HFFc6 (cell line): ENCODE measurements around the gene FNTB. TPM values are rescaled to one million over a fixed set of nuclear protein-coding genes. Genes with fewer than 3 reads are reported as not detected.

Experiments
- DNase-seq: peaks from one replicate; pipeline ENCODE4 v3.0.0-alpha.2; 2018
- H3K27ac Mint-ChIP-seq: 2 replicates; pipeline ENCODE4 v1.8.0; 2020; ENCODE audit warnings: mild to moderate bottlenecking, mixed read lengths
- H3K27me3 Mint-ChIP-seq: 2 replicates; pipeline ENCODE4 v1.8.0; 2021; ENCODE audit warnings: mild to moderate bottlenecking, moderate library complexity, mixed read lengths; ENCODE audit not compliant: insufficient read depth
- H3K36me3 Mint-ChIP-seq: 2 replicates; pipeline ENCODE4 v1.8.0; 2021; ENCODE audit warnings: low read depth, mixed read lengths
- H3K4me1 Mint-ChIP-seq: 2 replicates; pipeline ENCODE4 v1.8.0; 2020; ENCODE audit warnings: low read depth, mixed read lengths
- H3K4me3 Mint-ChIP-seq: 2 replicates; pipeline ENCODE4 v1.8.0; 2020; ENCODE audit warnings: mild to moderate bottlenecking, moderate library complexity, mixed read lengths
- H3K9me3 Mint-ChIP-seq: 2 replicates; pipeline ENCODE4 v1.8.0; 2020; ENCODE audit warnings: mild to moderate bottlenecking, mixed read lengths
- CTCF ChIP-seq: fragments of 200-600 bp; sonication (generic); IDR thresholded peaks from 2 replicates; pipeline ENCODE4 v1.5.0; 2021; ENCODE audit warnings: antibody characterized with exemption, mild to moderate bottlenecking
- total RNA-seq, 6 experiments: library from RNA; stranded (reverse); fragmentation: NEBNext Ultra II Directional; extraction: Animal tissue kit (Norgen Biotek cat#: 25700); gene quantifications; 2 replicates in 1 of 6; 3 replicates in 5 of 6; pipeline ENCODE4 v1.2.3, GENCODE V29; 2021

FNTB gene
- total RNA-seq, 6 experiments from 2014 or later, result 14.1 to 22.7 (median 18.0) TPM

GRCh38 chr14:64953661-64954060, 33.0 kb upstream of the FNTB start:
- DNase-seq, result no peak
- no peak for TF ChIP-seq CTCF
- no peaks in the 10 kb centered on the region for H3K9me3 Mint-ChIP-seq
- H3K27me3 Mint-ChIP-seq, result no peaks in the 10 kb centered on the region; the same call in 1 of the 2 replicates
- no peak overlapping the region for H3K4me3 Mint-ChIP-seq
- no peaks in the 10 kb centered on the region for H3K36me3 Mint-ChIP-seq
- H3K27ac Mint-ChIP-seq, result no peak overlapping the region
- no peaks in the 10 kb centered on the region for H3K4me1 Mint-ChIP-seq

GRCh38 chr14:64954491-64955240, 32.0 kb upstream of the FNTB start:
- Mint-ChIP-seq H3K4me3 (no peak overlapping the region), H3K4me1 (no peaks in the 10 kb centered on the region), H3K36me3 (no peaks in the 10 kb centered on the region), H3K27me3 (no peaks in the 10 kb centered on the region; the same call in 1 of the 2 replicates), H3K27ac (no peak overlapping the region), H3K9me3 (no peaks in the 10 kb centered on the region)
- no peak for DNase-seq
- TF ChIP-seq CTCF, result no peak

- TF ChIP-seq CTCF, result no peak
- no peak for DNase-seq
- H3K27me3 Mint-ChIP-seq, result no peaks in the 10 kb centered on the region; the same call in 1 of the 2 replicates
- no peaks in the 10 kb centered on the region for H3K36me3 Mint-ChIP-seq
- H3K27ac Mint-ChIP-seq, result no peak overlapping the region
- no peaks in the 10 kb centered on the region for H3K9me3 Mint-ChIP-seq
- no peak overlapping the region for H3K4me3 Mint-ChIP-seq
- no peaks in the 10 kb centered on the region for H3K4me1 Mint-ChIP-seq
Observed at GRCh38 chr14:64955297-64955696, 31.4 kb upstream of the FNTB start.

GRCh38 chr14:64956697-64957406, 29.8 kb upstream of the FNTB start:
- Mint-ChIP-seq H3K27me3 (no peaks in the 10 kb centered on the region), H3K4me3 (no peak overlapping the region), H3K27ac (no peak overlapping the region), H3K9me3 (no peaks in the 10 kb centered on the region), H3K4me1 (no peaks in the 10 kb centered on the region), H3K36me3 (no peaks in the 10 kb centered on the region)
- TF ChIP-seq CTCF, result no peak
- no peak for DNase-seq

- Mint-ChIP-seq H3K4me3 (no peak overlapping the region), H3K4me1 (no peaks in the 10 kb centered on the region), H3K36me3 (no peaks in the 10 kb centered on the region), H3K27ac (no peak overlapping the region), H3K9me3 (no peaks in the 10 kb centered on the region), H3K27me3 (no peaks in the 10 kb centered on the region)
- no peak for TF ChIP-seq CTCF
- no peak for DNase-seq
Observed at GRCh38 chr14:64958201-64958600, 28.5 kb upstream of the FNTB start.
